Activated CD4-positive, CD25-positive, alpha-beta regulatory T cell treated with anti-CD3 and anti-CD28 coated beads, Interleukin-2, amount 50 U/mL, for 72 hours (primary cell): ENCODE data around the gene SH3TC1.

ENCODE experiments used
- DNase-seq: peaks from one replicate; pipeline ENCODE4 v3.0.0; 2021

SH3TC1 gene

GRCh38 chr4:8280158-8280875 lies 81.2 kb downstream of the SH3TC1 start:
- no peak for DNase-seq

- no peak for DNase-seq
These were observed 81.9 kb downstream of the SH3TC1 start for GRCh38 chr4:8280876-8281440.

GRCh38 chr4:8281519-8282133 lies 82.5 kb downstream of the SH3TC1 start:
- DNase-seq = no peak

GRCh38 chr4:8282134-8282641 lies 83.1 kb downstream of the SH3TC1 start:
- DNase-seq = no peak

GRCh38 chr4:8282742-8283141 lies 83.7 kb downstream of the SH3TC1 start:
- DNase-seq = no peak

GRCh38 chr4:8283161-8283560 lies 84.1 kb downstream of the SH3TC1 start:
- no peak for DNase-seq

- DNase-seq = no peak
These were observed 84.6 kb downstream of the SH3TC1 start for GRCh38 chr4:8283631-8284121.

GRCh38 chr4:8284391-8284790 lies 85.3 kb downstream of the SH3TC1 start:
- DNase-seq = no peak

GRCh38 chr4:8285143-8285975 lies 86.3 kb downstream of the SH3TC1 start:
- no peak for DNase-seq

- DNase-seq = no peak
These were observed 87.1 kb downstream of the SH3TC1 start for GRCh38 chr4:8285976-8286718.

GRCh38 chr4:8286719-8287342 lies 87.7 kb downstream of the SH3TC1 start:
- no peak for DNase-seq

GRCh38 chr4:8287343-8288280 lies 88.5 kb downstream of the SH3TC1 start:
- no peak for DNase-seq

GRCh38 chr4:8289151-8289750 lies 90.2 kb downstream of the SH3TC1 start:
- no peak for DNase-seq

- DNase-seq = no peak
These were observed 91.0 kb downstream of the SH3TC1 start for GRCh38 chr4:8289956-8290700.

- DNase-seq = no peak
These were observed 91.5 kb downstream of the SH3TC1 start for GRCh38 chr4:8290701-8290970.
